Activated CD8-positive, alpha-beta memory T cell treated with anti-CD3 and anti-CD28 coated beads for 24 hours (primary cell): ENCODE measurements around the gene SFTPD.

Experiments
- DNase-seq: peaks from one replicate; pipeline ENCODE4 v3.0.0-alpha.2; 2020

Gene SFTPD

DNA sequence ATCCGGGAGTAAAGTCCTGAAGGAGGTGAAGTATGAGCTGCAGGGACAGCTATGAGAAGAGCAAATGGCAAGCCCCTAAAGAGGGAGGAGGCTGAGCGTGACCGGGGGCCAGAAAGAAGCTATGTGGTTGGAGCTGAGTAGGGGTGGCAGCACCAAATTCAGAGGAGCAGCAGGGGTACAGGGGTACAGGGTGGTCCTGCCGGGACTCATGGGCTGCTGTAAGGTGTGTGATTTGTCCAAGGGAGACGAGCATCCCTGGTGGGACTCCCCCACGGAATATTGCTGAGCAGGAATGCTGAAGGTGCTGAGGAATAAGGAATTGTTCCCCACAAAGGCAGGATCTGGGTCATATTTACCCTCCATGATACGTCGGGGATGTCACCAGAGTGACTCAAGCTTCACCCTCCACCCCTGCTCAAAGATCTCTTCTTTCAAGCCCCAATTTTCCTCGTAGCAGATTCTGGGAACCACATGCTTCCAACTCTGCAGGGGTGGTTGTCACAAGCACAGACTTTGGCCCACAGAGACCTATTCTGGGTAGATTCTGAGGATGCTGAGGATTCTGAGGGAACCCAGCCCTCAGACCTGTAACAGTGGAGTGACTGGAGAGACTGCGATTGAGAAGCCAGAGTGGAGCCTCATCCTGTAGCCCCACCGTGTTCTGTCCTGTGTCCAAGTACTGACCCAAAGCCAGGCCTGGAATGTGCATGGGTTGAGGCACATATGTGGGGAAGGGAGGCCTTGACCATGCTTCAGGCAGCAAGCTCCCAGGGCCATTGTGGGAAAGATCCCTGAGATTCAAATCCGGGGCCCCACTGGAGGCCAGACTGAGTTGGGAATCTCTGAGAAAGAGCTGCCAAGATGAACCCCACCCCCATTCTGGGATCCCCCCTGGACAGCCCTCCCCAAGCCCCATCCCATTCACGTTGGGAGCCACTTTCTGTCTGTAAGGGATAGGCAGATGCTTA lies 4.2 kb downstream of the SFTPD start:
- DNase-seq: peak; percentile 38

- DNase-seq: peak; percentile 11
These were observed 5.0 kb downstream of the SFTPD start for GRCh38 chr10:79943871-79944270.

DNA sequence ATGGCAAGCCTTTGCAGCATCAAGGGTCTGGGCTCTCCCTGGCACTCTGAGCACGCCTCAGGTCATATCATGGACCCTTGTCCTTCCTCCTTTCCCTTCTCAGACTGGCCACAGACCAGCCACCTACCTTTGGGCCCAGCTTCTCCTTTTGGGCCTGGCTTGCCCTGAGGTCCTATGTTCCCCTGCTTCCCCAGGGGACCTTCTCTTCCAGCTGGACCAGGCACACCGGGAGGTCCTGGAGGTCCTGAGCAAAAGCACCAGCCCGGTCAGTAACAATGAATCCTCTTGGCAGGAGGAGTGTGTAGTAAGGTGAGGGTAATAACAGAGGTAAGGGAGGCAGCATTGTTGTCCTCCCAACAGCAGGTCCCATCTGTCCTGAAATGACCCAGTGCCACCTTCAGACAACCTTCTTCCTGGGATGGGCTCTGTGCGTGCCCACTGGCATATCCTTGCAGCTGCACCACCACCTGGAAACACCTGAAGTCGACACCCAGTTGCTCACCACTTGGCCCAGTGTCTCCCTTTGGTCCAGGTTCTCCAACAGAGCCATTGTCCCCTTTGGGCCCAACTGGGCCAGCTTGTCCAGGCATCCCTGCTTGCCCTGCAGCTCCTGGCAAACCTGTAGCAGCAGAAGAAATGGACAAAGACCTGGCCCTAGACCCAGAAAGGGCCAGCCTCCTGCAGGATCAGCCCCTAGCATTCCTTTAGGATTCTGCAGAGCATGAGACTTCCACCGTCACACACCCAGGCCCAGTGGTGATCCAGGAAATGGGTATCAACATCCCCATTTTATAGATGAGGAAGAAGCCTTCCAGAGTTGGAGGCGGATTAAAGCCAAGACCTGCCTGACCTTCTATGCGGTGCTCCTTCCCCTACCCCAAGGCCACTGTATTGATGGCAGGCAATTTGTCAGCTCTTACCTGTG lies 6.4 kb downstream of the SFTPD start:
- DNase-seq: peak; percentile 50

GRCh38 chr10:79941585-79942210 lies 7.2 kb downstream of the SFTPD start:
- DNase-seq: peak; percentile 38

DNA sequence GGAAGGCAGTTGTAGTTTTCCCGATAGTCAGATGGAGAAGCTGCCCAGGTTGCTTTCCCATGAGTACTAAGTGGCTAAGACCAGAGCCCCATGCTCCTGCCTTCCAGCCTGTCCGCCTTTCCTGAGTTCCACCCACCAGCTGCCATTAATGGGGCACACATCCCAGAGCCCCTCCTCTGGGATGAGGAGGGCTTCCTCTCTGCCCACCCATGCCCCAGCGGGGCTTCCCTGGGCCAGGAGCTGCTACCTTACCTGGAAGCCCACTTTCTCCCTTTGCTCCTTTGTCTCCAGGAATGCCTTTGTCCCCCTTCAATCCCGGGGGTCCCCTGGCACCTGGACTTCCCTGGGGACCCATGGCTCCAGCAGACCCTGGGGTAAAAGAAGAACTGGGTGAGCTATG lies 7.8 kb downstream of the SFTPD start:
- peak; percentile 52 for DNase-seq

DNA sequence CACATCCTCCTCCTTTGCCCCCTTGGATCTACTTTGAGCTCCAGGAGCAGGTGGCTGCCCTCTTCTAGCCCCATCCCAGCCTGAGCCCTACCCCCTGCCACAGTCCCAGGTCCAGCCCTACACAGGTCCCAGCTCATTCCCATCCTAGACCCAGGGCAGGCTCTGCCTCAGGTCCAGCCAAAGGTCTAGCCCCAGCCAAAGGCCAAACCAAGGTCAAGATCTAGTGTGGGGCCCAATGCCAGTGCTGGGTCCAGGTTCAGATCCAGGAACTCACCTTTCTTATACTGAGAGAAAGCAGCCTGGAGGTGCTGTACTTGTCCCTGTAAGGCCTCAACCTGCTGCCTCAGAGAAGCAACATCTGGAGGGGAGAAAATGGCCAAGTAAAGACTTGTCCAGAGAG lies 8.5 kb downstream of the SFTPD start:
- DNase-seq: peak; percentile 46

DNA sequence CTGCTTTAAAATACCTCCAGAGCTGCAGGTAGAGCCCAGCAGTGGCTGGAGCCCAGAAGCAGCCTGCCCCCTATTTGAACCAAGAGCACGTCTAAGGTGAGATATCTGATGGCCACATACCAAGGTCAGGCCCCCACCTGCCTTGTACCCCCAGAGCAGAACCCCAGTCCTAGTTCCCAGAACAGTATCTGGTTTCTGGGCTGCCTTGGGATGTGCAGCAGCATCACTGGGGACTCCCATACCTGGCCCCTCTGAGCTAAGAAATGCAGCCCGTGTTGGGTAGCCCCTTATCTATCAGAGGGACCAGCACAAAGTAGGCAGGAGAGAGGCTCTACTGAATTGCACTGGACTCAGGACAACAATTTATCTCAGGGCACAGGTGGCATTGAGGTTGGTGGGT lies 8.9 kb downstream of the SFTPD start:
- no peak for DNase-seq

DNA sequence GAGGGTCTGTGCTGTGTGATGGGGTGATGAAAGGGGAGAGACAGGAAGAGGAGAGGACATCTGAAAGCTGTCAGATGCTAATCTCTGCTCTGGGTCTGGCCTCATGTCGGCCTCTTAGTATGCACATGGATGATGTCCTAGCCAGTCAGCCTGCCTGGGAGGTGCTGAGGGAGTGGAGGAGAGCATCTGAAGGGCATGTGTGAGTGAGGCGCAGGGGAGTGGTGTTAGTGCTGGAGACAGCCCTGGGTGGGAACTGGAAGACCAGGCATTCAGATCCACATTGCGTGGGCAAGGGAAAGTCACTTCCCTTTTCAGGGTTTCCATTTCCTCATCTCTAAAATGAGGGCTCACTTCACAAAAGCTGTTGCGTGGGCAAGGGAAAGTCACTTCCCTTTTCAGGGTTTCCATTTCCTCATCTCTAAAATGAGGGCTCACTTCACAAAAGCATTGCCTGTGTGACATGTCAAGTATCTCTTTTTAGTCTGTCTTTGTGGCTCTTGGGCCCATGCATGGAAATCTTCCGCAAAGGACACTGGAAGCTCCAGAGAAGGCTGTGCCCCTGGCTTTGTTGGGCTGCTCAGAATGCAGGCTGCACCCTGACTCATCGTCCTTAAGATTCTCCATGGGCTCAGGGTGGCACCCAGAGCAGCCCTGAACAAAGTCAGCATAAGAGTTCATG lies 10.0 kb downstream of the SFTPD start:
- DNase-seq: no peak

DNA sequence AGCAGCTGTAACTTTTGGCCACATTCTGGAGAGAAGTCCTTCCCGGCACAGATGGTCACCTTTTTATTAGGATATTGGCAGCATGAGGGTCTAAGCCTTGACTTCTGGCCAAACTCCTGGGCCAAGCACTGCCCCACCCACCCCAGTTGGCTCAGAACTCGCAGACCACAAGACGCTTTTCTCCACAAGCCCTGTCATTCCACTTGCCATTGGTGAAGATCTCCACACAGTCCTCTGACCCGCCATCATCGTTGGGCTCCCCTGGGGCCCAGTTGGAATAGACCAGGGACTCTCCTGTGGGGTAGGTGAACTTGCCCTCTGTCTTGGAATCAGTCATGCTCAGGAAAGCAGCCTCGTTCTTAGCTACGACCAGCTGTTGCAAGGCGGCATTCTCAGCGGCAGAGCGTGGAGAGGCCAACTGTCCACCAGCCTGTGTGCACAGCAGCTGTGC lies 11.2 kb downstream of the SFTPD start:
- DNase-seq: peak; percentile 30

DNA sequence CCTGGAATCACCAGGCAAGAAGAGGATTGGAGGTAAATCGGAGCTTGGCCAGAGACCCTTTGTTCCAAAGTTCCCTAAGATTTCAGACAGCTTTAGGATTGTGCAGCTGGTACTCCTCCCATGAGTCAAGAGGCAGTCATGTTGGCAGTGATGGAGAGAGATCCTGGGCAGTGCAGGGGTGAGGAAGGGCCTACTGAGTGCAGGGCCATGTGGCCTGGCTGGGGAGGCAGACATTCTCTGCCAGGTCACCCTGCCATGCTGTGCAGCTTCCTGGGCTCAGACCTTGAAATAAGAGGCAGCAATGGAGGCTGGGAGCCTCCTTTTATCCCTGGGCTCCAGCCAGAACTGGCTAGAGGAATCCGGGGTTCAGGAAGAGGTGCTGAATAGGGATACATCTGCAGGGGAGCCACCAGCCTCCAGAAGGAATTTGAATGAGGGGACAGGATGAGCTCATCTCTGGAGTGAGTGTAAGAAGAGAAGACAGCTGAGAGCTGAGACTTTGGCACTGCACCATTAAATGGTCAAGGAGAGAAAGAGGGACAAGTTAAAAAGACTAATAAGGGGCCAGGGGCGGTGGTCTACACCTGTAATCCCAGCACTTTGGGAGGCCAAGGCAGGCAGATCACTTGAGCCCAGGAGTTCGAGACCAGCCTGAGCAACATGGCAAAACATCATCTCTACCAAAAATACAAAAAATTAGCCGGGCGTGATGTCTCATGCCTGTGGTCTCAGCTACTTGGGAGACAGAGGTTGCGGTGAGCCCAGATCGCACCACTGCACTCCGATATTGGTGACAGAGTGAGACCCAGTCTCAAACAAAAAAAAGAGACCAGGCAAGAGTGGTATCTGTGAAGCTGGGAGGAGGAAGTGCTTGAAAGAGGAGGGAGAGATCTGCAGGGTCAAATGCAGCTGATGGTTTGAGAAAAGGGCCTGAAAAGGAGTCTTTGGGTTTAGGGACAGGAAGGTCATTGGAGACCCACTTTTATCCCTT lies 12.0 kb downstream of the SFTPD start:
- DNase-seq: peak; percentile 40

DNA sequence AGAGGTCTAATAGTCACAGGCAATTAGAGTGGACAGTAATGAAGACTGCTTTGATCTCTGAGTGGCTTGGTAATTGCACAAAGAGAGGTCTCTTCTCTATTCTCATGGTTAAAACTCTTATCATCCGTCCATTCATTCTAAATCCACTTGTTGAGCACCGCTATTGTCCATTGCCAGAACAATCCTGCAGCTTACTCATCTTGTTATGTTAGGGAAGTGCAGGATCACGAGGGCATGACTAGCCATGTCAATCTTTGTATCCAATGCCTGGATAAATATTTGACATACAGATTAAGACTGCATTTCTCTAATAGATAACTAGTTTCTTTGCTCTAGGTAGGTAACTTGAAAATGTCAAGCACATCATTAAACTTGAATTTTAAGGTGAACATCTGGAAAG lies 14.9 kb downstream of the SFTPD start:
- no peak for DNase-seq

DNA sequence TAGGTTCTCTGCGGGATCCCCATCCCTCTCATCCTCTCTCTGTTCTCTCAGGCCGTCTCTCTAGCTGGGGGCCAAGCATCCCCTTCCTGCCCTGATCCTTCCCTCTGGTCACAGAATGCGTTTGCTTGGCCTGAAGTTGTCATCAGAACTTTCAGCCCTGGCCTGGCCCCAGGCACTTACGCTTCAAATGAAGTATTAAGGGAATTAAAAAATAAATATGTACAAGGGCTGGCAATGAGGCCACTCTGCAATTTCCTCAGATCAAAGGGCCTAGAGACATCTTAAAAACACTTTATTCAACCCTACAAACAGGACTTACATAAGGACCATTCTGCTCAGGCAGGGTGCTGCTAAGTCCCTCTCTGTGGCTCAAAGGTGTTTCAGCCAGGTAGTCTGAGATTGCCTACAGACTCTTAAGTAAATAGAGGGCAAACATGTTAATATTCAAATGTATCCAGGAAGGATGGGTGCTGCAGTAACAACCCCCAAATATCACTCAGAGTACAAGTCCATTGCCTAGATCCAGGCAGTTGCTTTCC lies 16.0 kb downstream of the SFTPD start:
- DNase-seq: no peak

- DNase-seq: no peak
These were observed 16.6 kb downstream of the SFTPD start for GRCh38 chr10:79932307-79932706.

DNA sequence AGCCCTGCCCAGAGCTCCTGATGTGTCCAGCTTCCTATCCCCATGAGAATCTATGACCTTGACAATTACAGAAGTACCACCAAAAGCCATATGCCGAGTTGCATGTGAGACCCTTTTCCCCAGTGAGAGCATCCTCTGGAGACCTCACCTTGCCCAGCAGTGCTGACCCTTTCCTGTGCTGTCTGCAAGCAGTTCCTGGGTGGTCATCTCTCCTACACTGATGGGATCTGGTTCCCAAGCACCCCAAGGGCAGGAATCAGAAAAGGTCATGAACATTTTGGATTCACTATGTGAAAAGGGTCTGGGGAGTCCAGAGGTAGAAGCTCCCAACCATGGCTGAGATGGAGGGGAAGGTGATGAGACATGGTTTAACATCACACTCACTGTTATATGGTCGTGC lies 18.2 kb downstream of the SFTPD start:
- no peak for DNase-seq

DNA sequence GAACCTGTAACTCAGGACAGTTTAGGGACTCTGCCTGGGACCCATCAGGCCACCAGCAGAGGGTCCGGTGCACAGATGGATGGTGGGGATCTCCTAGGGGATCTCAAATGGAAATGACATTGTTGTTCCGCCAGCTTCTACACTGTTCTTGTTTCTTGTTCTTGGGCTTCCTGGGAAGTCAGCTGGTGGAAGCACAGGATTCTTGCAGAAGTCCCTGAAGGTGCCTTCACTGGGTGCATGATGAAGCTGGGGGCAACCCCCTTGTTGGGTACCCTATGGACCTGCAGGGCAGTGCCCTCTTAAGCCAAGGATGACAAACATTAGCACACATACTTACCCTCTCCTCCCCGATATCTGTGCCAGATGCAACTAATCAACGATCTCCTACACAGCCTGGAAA lies 18.6 kb downstream of the SFTPD start:
- no peak for DNase-seq

GRCh38 chr10:79929409-79929904 lies 19.4 kb downstream of the SFTPD start:
- peak; percentile 90 for DNase-seq

- peak; percentile 38 for DNase-seq
These were observed 20.8 kb downstream of the SFTPD start for GRCh38 chr10:79928028-79928583.

DNA sequence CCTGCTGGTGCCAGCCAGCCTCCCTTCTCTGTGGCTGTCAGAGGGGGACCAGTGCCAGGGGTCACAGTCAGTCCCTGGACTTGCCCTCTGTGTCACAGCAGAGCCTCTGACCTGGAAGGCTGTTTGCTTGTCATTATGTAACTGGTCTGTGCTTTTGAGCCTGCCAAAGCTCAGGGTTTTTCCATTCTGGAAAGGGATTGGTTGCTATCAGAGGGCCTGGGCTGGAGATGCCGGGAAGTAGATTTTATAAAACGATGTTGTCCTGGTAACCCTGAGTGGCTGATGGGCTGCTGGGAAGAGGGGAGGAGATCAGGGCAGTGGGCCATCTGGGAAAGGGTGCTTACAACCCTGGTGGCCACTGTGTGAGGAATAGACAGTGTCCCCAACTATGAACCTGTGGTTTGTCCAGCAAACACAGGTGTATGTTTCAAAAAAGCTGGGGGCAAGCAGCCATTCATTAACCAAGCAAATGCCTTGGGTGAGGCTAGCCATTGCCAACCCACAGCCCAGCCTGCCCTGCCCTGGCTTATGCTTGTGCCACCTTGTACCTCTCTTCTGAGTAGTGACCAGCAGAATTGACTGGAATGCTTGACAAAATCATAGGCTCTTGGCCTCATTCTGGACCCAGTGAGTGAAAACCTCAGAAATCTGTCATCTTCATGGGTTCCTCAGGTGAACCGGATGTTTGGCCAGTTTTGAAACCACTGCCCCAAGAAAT lies 21.6 kb downstream of the SFTPD start:
- DNase-seq: peak; percentile 49

- DNase-seq: no peak
These were observed 22.9 kb downstream of the SFTPD start for GRCh38 chr10:79926037-79926436.

DNA sequence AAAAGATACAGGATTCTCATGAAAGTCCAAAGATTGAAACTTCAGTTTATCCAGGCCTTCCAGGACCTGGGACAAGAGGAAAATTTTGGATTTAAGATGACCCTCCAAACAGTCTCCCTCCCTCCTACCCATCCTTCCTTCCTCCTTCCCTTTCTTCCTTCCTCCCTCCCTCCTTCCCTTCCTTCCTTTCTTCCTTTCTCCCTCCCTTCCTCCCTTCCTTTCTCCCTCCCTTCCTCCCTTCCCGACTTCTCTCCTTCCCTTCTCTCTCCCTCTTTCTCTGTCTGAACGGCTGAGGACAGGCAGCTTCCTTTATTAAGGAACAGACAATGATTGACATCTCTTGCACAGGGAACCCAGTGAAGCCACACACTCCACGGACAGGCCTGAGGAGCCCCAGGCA lies 23.3 kb downstream of the SFTPD start:
- no peak for DNase-seq
